Fibroblast of pulmonary artery (primary cell): Measurements from ENCODE around the gene POLR2H.
A peak's percentile ranks its signal among the peaks of the same experiment; 100 is the strongest.

Experiments used
- DNase-seq: peaks from one replicate; pipeline ENCODE4 v3.0.0-alpha.2; 2010; ENCODE audit warnings: low read depth
- H3K4me3 ChIP-seq: replicated peaks from 2 replicates; pipeline ENCODE4 v1.5.1; 2011; ENCODE audit warnings: low read depth, mild to moderate bottlenecking, control low read depth, low read length, moderate library complexity
- TF ChIP-seq, protein P1 (sequence below): IDR thresholded peaks from 2 replicates; pipeline ENCODE4 v1.5.1; 2011; ENCODE audit warnings: mild to moderate bottlenecking, control low read depth, low read length, inconsistent platforms; ENCODE audit errors: missing control alignments

Gene POLR2H

DNA sequence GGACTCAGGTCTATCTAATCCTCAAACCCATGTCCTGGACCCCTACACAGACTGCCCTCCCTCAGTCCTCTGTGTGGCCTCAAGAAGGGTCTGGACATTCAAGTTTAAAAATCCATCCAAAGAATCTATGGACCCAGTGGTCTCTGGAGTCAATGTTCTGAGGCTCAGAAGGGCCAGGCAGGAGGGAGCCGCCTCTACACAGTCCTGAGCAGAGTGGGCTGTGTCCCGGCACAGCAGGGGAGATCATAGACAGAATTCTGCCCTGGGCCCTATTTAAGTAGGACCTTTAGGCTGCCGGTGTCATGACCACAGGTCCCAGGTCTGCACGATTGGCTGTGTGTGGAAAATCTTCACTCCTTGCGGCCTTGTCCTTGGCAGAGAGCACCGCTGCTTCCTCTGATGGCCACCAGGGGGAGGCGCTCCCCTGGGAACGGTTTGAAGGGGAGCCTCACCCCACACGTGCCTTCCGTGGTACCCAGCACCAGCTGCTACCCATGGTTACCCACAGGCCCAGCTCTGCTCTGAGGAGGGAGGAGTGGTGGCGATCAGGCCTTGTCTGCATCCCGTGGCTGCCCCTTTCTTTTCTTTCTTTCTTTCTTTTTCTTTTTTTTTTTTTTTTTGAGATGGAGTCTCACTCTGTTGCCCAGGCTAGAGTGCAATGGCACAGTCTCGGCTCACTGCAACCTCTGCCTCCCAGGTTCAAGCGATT, 56.3 kb downstream of the POLR2H start:
- peak; percentile 72 for DNase-seq
- TF ChIP-seq, protein P1, sequence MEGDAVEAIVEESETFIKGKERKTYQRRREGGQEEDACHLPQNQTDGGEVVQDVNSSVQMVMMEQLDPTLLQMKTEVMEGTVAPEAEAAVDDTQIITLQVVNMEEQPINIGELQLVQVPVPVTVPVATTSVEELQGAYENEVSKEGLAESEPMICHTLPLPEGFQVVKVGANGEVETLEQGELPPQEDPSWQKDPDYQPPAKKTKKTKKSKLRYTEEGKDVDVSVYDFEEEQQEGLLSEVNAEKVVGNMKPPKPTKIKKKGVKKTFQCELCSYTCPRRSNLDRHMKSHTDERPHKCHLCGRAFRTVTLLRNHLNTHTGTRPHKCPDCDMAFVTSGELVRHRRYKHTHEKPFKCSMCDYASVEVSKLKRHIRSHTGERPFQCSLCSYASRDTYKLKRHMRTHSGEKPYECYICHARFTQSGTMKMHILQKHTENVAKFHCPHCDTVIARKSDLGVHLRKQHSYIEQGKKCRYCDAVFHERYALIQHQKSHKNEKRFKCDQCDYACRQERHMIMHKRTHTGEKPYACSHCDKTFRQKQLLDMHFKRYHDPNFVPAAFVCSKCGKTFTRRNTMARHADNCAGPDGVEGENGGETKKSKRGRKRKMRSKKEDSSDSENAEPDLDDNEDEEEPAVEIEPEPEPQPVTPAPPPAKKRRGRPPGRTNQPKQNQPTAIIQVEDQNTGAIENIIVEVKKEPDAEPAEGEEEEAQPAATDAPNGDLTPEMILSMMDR: peak; percentile 98
- no peak overlapping the region for H3K4me3 ChIP-seq
